LoVo (cell line): ENCODE results near the gene APOE.
"Not testable (repeated sequence)": the region's sequence is repeated elsewhere in the genome, so short reads cannot be mapped to it uniquely, and the experiment has no call there.

Experiments used
- DNase-seq: peaks from one replicate; pipeline ENCODE4 v3.0.0-alpha.2; 2016; ENCODE audit warnings: low spot score

APOE gene

DNA sequence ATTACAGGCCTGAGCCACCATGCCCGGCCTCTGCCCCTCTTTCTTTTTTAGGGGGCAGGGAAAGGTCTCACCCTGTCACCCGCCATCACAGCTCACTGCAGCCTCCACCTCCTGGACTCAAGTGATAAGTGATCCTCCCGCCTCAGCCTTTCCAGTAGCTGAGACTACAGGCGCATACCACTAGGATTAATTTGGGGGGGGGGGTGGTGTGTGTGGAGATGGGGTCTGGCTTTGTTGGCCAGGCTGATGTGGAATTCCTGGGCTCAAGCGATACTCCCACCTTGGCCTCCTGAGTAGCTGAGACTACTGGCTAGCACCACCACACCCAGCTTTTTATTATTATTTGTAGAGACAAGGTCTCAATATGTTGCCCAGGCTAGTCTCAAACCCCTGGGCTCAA is 4.2 kb downstream of the APOE start:
- DNase-seq: no peak

DNA sequence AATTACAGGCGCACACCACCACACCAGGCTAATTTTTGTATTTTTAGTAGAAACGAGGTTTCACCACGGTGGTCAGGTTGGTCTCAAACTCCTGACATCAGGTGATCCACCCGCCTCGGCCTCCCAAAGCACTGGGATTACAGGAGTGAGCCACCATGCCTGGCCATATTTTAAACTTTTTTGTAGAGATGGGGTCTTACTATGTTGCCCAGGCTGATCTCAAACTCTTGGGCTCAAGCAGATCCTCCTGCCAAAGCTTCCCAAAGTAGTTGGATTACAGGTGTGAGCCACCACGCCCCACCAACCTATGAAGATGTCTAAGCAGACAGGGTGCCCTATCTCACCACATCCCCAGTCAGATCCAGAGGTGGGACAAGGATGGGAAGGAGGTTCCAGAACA is 6.3 kb downstream of the APOE start:
- not testable (repeated sequence) for DNase-seq

DNA sequence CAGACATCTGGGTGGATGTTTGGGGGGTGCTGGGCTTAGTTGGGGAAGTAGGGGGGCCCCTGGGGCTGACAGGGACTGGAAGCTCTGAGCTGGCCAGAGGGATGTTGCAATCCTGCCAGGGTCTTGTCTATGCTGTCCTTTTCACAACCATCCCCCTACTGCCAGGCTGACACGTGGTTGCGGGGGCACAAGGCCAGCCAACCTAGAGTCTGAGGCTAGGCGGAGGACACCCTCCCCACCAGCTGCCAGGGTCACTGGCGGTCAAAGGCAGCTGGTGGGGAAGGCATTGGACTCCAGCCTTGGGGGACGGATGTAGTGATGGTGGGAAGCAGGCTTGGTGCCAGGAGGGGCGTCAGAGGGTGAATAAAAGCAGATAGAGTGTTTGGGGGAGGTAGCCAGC is 7.3 kb downstream of the APOE start:
- no peak for DNase-seq

DNA sequence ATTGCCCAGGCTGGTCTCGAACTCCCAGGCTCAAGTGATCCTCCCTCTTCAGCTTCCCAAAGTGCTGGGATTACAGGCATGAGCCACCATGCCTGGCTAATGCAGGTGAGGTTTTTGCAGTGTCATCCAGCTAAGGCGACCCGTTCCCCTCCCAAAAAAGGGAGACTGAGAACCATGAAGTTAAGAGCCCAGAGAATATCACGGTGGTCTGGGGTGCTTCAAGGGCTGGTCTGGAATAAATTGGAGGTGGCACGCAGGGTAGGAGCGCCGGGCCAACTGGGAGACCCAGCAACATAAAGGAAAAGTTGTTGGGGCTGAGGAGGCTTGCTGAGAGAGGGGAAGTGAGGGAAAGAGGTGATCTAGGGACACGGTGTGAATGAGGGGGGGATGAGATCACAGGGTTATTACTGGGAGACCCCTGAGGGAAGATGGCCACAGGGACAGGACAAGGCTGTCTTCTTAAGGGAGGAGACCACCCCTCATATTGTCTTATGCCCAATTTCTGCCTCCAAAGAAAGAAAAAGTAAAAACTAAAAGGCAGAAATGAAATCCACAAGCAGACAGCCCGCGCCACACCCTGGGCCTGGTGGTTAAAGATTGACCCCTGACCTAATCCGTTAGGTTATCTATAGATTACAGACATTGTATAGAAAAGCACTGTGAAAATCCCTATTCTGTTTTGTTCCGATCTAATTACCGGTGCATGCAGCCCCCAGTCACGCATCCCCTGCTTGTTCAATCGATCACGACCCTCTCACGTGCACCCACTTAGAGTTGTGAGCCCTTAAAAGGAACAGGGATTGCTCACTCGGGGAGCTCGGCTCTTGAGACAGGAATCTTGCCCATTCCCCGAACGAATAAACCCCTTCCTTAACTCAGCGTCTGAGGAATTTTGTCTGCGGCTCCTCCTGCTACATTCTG is 8.2 kb downstream of the APOE start:
- DNase-seq: not testable (repeated sequence)

DNA sequence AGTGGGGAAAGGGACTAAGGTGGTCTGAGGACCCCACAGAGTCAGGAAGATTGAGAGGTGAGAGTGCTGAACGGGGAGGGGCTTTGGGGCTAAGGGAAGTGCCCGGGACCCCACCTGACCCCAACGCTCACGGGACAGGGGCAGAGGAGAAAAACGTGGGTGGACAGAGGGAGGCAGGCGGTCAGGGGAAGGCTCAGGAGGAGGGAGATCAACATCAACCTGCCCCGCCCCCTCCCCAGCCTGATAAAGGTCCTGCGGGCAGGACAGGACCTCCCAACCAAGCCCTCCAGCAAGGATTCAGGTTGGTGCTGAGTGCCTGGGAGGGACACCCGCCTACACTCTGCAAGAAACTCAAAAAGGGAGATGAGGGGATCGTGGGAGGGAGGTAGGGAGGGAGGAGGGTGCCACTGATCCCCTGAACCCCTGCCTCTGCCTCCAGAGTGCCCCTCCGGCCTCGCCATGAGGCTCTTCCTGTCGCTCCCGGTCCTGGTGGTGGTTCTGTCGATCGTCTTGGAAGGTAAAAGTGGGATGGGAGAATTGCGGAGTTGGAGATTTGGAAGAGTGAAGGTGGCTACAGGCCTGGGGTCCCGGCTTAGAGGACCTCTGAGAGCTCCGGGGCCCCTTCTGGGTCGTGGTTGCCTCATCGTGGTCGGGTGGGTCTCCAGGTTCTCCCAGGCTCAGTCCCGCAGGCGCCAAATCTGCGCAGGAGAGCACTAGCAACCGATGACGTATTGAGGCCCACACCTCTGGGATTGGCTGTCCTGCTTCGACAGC is 9.0 kb downstream of the APOE start, which contains the start of gene APOC1:
Gene APOC1 (plus strand): TSS at position 176 of the 774 bp plus-strand sequence. CDS start 284 bp downstream, at position 460.
- DNase-seq: peak; percentile 82

DNA sequence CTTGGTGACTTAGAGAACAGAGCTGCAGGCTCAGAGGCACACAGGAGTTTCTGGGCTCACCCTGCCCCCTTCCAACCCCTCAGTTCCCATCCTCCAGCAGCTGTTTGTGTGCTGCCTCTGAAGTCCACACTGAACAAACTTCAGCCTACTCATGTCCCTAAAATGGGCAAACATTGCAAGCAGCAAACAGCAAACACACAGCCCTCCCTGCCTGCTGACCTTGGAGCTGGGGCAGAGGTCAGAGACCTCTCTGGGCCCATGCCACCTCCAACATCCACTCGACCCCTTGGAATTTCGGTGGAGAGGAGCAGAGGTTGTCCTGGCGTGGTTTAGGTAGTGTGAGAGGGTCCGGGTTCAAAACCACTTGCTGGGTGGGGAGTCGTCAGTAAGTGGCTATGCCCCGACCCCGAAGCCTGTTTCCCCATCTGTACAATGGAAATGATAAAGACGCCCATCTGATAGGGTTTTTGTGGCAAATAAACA is 18.7 kb downstream of the APOE start:
- DNase-seq: no peak

DNA sequence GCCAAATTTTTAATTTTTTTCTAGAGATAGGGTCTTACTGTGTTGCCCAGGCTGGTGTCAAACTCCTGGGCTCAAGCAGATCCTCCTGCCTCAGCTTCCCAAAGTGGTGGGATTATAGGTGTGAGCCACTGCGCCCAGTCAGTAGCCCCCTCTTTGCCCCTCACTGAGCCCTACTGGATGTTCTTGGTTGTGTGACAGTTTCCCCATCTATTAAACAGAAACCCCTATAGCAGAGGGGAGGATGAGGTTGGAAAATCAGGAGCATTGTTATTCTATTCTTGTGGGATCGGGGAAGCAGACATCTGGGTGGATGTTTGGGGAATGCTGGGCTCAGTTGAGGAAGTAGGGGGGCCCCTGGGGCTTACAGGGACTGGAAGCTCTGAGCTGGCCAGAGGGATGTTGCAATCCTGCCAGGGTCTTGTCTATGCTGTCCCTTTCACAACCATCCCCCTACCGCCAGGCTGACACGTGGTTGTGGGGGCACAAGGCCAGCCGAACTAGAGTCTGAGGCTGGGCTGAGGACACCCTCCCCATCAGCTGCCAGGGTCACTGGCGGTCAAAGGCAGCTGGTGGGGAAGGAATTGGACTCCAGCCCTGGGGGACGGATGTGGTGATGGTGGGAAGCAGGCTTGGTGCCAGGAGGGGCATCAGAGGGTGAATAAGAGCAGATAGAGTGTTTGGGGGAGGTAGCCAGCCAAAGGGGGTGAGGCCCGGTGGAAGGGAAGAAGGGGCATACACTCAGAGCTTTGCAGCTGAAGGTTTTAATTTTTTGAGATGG is 19.7 kb downstream of the APOE start:
- DNase-seq: no peak

DNA sequence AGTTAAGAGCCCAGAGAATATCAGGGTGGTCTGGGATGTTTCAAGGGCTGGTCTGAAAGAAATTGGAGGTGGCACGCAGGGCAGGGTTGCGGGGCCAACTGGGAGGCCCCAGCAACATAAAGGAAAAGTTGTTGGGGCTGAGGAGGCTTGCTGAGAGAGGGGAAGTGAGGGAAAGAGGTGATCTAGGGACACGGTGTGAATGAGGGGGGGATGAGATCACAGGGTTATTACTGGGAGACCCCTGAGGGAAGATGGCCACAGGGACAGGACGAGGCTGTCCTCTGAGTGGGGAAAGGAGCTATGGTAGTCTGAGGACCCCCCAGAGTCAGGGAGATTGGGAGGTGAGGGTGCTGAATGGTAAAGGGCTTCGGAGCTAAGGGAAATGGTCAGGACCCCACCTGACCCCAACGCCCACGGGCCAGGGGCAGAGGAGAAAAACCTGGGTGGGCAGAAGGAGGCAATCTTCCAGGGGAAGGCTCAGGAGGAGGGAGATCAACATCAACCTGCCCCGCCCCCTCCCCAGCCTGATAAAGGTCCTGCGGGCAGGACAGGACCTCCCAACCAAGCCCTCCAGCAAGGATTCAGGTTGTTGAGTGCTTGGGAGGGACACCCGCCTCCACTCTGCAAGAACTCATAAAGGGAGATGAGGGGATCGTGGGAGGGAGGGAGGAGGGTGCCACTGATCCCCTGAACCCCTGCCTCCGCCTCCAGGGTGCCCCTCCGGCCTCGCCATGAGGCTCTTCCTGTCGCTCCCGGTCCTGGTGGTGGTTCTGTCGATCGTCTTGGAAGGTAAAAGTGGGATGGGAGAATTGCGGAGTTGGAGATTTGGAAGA is 20.9 kb downstream of the APOE start:
- not testable (repeated sequence) for DNase-seq

DNA sequence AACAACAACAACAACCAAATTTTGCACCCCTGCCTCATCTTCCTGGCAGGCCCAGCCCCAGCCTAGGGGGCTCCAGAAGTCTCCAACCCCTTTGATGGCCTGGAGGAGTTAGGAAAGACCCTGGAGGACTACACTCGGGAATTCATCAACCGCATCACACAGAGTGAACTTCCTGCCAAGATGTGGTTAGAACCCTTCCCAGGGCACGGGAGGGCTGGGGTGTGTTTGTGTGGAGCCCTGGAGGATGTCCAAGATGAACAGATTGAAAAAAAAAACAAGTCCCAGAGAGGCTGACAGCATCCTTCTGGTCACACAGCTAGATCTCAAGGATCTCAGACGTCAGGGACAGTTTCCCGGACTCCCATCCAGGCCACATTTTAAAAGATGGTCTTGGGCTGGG is 22.1 kb downstream of the APOE start:
- no peak for DNase-seq

DNA sequence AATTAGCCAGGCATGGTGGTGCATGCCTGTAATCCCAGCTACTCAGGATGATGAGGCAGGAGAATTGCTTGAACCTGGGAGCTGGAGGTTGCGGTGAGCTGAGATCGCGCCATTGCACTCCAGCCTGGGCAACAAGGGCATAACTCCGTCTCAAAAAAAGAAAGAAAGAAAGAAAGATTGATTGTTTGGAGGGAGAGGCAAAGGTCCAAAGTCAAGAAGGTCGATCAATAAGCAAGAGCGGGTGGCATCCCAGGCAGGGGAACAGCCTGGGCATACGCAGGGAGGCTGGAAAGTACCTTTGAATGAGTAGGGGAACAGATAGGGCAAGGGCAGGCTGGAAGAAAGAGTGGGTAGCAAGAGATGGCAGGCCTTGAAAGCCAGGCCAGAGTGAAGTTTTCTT is 24.5 kb downstream of the APOE start:
- no peak for DNase-seq

DNA sequence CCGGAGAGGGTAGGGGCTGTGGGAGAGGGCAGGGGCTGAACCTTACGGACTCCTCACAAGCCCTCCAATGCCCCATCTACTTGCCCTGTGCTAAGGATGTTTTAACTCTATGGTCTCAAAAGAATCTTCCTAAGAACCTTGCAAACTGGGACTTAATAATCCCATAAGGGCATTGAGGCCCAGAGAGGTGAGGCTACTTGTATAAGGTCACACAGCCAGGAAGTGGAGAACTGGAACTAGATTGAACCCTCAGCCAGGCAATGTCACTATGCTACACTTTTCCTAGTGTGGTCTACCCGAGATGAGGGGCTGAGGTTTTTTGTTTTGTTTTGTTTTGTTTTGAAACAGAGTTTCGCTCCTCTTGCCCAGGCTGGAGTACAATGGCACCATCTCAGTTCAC is 25.9 kb downstream of the APOE start:
- no peak for DNase-seq

DNA sequence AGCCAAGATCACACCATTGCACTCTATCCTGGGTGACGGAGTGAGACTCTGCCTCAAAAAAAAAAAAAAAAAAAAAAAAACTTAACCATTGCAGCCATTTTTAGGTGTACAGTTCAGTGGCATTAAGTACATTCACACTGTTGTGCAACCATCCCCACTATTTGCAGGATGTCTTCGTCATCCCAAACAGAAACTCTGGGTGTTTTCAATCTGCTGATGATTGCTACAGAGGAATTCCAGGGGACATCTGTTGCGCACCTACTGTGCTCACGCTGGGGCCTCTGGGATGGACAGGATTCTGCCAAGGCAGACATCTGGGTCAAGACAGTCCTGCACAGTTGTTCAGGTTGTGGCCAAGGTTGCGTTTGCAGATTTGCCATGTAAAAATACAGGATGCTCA is 34.1 kb downstream of the APOE start:
- no peak for DNase-seq

DNA sequence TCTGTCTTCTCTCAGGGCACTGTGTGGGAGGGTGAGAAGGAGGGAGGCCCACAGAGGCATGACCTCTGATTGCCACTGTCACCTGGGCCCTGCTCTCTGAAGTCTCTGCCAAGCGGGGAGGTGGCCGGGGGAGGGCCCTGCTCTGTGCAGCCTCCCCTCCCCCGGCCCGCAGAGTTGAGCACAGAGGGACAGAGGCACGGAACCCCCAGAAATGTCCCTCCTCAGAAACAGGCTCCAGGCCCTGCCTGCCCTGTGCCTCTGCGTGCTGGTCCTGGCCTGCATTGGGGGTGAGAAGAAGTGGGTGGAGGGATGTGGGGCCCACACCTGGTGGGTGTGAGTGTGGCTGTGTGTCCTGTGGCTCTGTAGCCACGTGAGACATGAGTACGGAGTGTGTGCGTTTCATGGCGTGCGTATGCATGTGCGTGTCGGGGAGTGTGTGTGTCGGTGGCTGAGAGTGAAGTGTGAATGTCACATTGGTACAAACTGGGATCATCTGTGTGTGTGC is 36.5 kb downstream of the APOE start, which contains the start of gene APOC4:
Gene APOC4 (plus strand): TSS at position 171 of the 505 bp plus-strand sequence. CDS start 41 bp downstream, at position 212.
- DNase-seq: no peak

DNA sequence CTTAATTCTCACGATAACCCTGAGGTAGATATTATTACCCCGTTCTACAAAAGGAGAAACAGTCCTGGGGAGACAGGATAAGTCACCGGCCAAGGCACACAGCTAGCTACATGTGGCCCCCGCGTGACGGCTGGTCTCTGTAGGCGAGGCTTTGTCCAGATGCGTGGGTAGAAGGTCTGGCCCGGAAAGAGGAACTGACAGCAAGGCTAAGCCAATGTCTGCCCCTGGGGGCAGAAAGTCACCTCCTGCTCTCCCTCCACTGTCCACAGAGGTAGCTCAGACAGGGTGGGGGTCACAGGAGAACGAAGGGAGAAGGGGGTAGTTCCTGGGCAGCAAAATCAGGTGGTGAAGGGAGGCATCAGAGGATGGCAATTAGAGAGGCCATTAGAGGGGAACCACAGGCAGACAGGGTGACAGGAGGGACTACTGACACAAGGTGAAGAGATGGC is 38.2 kb downstream of the APOE start:
- DNase-seq: no peak

DNA sequence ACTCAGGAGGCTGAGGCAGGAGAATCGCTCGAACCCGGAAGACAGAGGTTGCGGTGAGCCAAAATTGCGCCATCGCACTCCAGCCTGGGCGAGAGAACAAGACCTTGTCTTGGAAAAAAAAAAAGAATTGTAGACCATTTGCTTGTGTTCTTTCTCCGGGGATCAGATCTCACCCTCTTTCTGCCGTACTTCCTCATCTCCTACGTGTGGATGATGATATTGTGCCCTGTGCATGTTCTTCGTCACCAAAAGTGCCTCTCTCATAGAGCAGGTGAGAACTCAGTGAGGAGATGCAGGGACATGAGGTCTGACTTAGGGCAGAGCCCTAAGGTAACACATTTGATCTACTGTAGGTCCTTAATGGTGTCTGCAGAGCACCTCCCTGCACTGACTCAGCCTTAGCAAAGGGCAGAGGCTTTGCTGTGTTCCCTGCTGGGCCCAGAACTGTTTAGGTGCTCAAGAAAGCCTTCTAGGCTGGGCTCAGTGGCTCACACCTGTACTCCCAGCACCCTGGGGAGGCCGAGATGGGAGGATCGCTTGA is 41.5 kb downstream of the APOE start:
- DNase-seq: no peak

DNA sequence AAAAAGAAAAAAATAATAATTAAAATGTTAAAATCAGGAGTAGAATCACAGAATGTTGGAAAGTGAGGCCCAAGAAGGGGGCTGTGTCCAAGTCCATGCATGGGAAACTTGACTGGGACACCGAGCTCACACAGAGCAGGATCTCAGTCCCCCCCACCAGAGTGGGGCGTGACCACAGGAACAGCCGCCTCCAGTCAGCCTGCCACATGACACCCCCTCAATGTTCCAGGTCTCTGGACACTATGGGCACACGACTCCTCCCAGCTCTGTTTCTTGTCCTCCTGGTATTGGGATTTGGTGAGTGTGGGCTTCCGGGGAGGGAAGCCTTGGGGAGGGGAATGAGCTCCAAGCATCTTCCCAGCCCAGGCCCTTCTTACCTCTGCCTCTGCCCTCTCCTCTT is 42.6 kb downstream of the APOE start:
- DNase-seq: no peak

DNA sequence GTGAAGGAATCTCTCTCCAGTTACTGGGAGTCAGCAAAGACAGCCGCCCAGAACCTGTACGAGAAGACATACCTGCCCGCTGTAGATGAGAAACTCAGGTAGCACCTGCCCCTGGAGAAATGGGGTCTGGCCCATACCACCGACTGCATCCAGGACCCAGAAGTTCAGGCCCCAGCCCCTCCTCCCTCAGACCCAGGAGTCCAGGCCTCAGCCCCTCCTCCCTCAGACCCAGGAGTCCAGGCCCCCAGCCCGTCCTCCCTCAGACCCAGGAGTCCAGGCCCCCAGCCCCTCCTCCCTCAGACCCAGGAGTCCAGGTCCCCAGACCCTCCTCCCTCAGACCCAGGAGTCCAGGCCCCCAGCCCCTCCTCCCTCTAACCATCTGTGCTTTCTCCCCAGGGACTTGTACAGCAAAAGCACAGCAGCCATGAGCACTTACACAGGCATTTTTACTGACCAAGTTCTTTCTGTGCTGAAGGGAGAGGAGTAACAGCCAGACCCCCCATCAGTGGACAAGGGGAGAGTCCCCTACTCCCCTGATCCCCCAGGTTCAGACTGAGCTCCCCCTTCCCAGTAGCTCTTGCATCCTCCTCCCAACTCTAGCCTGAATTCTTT is 43.3 kb downstream of the APOE start:
- no peak for DNase-seq

DNA sequence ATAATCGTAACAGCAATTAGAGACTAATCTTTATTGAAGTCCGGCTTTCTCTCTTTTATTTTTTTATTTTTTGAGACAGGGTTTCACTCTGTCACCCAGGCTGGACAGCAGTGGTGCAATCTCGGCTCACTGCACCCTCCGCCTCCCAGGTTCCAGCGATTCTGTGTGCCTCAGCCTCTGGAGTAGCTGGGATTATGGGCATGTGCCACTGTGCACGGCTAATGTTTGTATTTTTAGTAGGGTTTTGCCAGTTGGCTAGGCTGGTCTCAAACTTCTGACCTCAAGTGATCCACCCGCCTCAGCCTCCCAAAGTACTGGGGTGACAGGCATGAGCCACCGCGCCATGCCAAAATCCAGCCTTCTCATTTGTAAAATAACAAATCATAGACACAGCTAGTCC is 44.0 kb downstream of the APOE start:
- DNase-seq: no peak

DNA sequence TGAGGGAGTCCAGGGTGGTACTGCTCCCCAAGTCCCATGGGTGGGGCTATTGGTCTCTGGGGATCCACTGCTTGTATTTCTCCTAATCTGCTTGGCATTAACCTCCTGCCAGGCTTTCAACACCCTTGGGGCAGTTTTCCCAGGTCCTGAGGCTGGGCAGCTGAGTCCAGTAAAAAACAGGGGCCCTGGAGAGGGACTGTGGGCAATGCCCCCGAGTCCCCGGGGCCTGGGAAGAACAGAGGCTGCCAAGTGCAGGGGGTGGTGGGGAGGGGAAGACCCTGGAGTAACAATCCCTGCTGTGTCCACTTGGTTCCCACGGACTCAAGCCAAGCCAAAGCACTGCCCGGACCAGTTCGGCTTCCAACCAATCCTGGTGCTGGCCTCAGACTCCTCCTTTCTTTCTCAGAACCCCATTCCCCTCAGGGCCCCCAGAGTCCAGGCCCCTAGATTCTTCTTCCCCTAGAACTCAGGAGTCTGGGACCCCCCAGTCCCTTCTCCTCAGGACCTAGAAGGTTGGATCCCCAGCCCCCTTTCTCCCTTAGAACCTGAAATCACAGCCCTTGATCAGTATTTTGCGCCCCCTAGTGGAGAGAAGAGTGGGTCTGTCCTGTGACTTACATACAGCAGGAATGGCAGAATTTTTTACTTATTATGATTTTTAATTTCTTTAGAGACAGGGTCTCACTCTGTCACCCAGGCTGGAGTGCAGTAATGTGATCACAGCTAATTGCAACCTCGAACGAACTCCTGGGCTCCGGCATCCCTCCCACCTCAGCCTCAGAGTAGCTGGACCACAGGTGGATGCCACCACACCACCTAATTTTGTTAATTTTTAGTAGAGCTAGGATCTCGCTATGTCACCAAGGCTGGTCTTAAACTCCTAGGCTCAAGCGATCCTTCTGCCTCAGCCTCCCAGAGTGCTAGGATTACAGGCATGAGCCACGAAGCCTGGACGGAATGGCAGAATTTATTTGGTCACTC is 45.9 kb downstream of the APOE start:
- DNase-seq: peak; percentile 76
